ENCODE measurements around the gene ZNF827.

- TF ChIP-seq CTCF (IDR thresholded peaks at IDR 0.05; ENCODE audit: low read depth, low read length, poor library complexity, severe bottlenecking) (no peak), EZH2phosphoT487 (IDR thresholded peaks at IDR 0.05; ENCODE audit: borderline replicate concordance, low read length) (no peak)
Measured at GRCh38 chr4:145819853-145820181, 118.8 kb downstream of the ZNF827 start.
